Activated CD4-positive, CD25-positive, alpha-beta regulatory T cell treated with anti-CD3 and anti-CD28 coated beads, Interleukin-2, amount 50 U/mL, for 24 hours (primary cell): ENCODE data around the gene FBXO3.
A peak's percentile ranks its signal among the peaks of the same experiment; 100 is the strongest.
"Not testable (repeated sequence)": the region's sequence is repeated elsewhere in the genome, so short reads cannot be mapped to it uniquely, and the experiment has no call there.

Experiments
- ATAC-seq, 2 donors: fragments of 150-1000 bp; cut with Tn5 transposase; one replicate each; pipeline ENCODE4 v1.10.0; 2021; ENCODE audit warnings: mild to moderate bottlenecking in 1 of 2, moderate library complexity in 1 of 2

Gene FBXO3

DNA sequence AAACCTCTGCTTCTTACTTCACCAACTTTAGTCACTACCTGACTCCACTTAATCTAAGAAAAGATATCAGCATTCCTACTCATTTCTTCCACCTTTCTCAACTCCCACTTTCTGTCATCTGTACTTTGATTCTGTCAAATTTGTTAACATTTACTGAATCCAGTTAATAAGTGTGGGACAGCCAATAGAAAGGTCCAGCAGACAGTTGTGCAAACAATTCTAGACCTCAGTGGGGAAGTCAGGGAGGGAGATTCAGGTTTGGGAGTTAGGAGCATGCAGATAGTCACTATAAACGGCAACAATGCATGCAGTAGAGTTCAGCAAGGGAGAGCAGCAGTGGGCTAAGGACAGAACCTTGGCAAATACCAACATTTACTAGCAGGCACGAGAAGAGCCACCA lies 4.1 kb downstream of the FBXO3 start:
- ATAC-seq: no peak

DNA sequence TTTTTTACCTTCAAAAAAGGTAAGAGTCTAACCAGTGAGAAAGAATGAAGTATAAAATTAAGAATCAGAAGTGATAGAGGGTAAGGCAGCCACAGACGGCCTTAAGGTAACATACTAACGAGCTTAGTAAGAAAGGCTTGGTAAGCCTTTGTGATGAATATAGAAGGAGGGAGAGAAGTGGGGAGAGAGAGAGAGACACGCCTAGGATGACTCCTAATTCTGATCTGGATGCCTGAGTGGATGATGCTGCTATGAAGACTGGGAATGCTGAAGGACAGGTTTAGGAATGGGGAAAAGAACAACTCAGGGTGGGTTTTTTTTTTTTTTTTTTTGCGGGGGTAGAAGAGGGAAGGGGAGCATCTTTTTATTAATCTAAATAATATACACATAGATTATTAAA lies 4.8 kb downstream of the FBXO3 start:
- ATAC-seq: no peak

DNA sequence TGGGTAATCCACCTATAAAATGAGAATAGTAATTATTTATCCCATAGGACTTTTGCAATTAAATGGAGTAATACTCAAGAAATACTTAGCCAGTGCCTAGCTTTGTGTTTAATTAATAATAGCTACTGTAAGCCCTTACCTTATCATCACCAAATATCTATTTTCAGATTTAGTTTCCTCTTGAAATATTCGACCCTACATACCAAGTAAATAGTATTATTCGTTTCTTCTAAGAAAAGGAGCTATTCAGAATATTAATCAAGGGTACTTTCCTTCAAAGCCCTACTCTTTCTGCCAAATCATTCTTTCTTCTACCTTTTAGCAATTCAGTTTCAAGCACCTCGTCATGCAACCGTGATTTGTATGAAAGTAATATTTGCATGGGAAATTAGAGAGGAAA lies 6.7 kb downstream of the FBXO3 start:
- ATAC-seq: peak; percentile 55 to 58

DNA sequence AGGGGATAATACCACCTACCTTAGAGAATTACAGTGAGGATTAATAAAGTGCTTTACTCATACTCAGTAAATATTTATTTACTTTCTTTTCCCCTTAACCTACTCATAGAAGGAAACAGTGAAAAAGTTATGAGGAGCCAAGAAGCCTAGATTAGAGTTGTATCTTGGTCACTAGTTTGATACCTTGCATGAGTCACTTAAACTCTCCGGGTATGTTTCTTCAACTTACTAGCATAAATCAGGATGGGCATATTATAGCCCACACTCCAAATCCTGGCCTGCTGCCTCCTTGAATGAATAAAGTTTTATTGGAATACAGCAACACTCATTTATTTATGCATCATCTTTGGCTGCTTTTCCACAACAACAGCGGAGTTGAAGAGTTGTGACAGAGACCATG lies 8.2 kb downstream of the FBXO3 start:
- no peak for ATAC-seq

DNA sequence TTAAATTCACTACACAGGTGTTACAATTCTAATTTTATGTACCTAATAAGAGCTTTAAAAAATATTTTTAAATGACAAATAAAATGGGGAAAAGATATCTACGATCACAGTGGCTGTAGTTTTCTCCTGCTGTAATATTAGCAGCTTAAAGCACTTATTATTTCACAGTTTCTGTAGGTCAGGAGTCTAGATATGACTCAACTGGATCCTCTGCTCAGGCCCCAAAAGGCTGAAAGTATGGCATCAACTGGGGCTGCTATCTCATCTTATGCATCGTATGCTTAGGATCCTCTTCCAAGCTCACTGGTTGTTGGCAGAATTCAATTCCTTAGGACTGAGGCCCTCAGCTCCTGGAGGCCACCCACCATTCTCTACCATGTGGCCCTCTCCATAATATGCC lies 12.8 kb downstream of the FBXO3 start:
- no peak for ATAC-seq

DNA sequence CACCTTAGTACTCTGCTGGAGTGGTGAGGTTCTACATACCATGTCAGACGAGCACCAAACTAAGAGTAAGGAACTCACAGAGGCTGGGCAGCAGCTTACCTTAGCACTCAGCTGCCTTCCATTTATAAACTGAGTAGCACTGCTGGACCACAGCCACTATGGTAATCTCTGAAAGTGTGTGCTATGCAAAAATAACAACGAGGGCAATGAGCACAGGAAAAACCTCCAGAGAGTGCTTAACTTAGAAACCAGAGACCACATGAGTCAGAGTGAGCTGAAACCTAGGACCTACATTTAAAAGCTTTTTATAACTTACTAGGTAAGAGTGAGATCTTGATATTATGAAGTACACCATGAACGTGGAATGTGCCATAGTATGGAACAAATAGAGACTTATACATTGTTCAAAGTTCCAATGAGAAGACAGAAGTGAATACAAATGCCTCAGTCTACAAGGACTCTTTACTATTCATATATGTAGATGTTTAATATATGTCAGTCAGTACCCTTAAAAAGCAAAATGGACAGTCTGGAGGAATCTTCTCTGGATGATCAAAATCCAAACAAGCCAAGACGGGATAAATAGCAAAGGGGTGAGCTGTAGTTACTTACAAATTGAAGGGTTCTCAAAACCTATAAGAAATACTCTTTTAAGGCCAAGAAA lies 20.9 kb downstream of the FBXO3 start:
- ATAC-seq: peak; percentile 68 to 83

DNA sequence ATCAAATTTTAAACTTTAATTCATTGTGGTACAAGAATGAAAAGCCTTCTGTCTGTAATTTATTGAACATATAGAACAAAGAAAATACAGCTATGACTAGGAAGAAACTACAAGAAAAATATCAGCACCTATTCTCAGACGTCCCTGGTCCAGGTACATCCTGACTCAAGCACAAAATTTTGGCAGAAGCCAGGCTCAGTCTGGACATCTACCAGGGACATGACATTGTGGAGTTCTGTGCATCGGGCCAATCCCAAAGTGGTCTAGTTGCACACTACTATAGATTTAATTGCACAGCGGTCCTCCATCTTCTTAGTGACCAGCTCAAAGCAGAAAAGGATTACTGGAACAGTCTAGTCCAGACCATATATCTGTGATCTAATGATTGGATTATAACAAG lies 22.4 kb downstream of the FBXO3 start:
- no peak for ATAC-seq

DNA sequence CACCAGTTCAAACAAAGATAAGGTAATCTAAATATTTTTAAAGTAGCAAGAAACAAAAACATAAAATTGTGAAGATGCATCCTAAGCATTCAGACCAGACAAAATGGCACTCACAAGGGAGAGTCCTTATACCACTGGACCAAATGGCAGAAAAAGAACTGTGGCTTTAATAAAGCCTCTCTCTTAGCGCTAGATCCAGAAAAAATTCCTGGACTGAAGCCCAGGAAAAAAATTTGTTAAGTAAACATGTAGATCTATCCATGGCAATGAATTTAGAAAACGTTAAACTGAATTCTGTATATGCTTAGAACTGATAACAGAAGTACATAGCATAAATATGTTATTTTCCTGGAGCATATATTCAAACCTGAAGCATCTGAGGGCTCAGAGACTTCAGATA lies 26.3 kb downstream of the FBXO3 start:
- ATAC-seq: no peak

DNA sequence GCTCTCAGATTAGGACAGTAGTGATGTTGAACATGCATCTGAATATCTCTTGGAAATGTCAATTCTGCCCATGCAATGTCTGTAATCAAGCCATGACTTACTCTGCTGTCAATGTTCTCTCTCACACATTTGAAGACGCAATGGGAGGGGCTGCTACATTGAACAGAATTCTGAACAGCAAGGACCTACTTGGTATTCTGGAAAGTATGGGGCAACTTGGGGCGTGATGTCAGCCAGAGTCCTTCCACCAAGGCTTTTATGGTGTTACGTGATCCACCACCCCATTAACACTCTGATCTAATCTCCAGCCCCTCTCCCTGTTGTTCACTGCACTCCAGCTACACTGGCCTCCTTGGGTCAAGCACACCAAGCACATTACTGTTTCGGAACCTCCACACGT lies 31.0 kb downstream of the FBXO3 start:
- no peak for ATAC-seq

DNA sequence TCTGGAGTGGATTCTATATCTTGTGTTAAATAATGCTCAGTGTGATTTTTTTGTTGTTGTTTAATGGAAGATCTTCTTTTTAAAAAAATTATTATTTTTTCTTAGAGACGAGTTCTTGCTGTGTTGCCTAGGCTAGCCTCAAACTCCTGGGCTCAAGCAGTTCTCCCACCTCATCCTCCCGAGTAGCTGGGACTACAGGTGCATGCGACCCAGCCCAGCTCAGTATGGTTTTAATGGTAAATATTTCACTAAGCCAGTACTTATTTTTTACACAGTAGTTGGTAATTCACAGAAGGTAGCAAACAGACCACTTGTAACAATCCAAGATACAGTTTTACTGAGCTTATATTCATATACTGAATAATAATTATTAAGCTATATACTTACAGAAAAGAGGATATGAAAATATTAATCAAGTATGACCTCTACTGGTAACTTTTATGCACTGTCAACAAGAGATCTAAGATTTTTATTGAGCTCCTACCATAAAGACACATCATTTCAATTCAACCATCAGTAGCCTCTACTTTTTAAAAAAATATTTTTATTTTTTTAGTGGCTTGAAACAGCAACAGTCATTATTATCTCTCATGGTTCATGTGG lies 32.0 kb downstream of the FBXO3 start:
- ATAC-seq: peak; percentile 32 to 45

DNA sequence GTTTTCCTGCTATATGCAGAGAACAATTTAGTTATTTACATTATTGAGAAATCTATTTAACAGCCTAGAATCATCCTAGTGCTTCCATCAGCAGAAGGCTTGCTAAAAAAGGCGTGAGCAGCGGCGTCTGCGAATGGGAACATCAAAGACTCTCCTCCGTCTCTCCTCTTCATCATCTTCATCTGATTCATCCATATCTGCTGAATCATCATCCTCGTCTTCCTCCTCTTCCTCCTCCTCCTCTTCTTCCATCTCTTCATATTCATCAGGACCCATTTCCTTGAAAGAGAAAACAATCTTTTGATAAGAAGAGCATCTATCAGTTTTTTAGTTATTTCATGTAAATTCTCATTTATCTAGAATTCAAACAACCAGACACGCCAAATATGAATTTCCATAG lies 32.5 kb downstream of the FBXO3 start:
- no peak for ATAC-seq

DNA sequence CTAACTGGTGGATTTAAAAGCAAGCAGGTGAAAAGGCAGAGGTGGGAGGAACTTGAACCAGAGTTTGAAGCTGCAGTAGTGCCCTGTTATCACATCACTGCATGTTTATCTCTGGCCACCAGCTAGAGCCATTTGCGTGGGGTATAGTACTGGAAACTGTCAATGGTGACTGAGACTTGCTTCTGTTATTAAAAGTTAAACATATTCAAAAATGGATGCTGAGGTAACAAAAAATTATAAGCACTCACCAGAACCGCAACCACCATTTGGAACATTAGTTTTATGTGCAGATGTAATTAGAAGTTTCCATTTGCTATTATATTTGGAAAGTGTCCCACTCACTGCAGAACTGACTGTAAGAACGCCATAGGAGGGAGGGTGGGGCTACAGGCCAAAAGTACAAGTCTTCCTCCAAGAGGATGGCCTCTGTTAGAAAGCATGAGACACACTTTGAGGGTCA lies 36.9 kb downstream of the FBXO3 start:
- ATAC-seq: peak in 1 of 2 donors; percentile 27

DNA sequence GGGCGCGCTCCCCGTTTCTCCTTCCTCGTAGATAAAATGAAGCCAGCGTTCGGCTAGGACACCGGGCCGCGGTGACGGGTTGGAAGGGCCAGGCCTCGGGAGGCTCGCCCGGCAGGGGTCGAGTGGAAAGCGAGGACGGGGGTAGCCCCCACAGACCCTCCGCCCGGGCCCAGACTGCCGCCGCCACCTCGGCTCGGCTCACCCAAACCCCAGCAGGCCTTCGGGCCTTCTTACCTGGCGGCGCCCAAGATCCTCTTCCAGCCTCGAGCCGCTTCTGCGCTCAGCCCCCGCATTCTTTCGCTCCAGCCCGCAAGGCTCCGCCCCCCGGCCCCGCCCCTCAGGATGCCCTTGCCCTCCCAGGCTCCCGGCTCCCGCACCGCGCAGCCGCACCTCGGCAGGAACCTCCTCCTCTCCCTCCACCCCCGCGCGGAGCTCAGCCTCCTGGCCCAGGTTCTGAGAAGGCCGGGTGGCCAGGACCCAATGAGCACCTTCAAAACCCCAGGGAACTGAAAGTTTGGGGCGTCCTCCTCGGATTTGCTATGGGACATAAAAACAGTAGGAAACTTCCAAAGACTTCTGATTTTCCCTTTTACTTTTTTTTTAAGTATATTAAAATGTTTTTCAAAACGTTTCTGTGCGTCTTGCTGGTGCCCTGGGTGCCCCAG lies 38.0 kb downstream of the FBXO3 start, which contains the start of gene CD59:
Gene CD59, minus strand, starts transcription at position 276 of the 665 bp plus-strand sequence. CDS start 13,978 bp downstream, outside the sequence.
- ATAC-seq: peak; percentile 57 to 62

DNA sequence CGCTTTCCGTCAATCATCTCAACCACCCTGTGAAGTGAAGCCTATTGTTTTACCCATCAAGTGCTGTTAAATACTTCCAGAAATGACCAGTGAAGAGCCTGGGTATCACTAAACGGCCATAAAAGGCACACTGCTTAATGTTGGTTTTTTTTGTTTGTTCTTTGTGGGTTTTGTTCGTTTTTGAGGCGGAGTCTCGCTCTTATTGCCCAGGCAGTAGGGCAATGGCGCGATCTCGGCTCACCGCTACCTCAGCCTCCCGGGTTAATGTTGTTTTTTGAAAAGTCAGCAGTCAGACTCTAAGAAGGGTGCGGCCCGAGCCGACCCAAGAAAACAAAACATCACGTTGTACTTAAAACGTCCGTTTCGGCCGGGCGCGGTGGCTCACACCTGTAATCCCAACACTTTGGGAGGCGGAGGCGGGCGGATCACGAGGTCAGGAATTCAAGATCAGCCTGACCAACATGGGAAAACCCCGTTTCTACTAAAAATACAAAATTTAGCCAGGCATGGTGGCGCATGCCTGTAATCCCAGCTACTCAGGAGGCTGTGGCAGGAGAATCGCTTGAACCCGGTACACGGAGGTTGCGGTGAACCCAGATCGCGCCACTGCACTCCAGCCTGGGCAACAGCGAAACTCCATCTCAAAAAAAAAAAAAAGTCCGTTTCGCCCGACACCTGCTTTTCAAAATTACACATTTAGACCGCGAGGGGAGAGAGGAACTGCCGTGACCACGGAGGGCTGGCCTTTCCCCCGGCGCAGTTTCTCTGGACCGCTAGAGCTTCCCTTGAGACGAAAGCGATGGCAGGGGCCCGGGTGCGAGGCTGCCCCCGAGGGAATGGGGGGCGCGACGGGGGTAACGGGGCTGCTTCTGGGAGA lies 38.8 kb downstream of the FBXO3 start:
- peak; percentile 30 to 42 for ATAC-seq

DNA sequence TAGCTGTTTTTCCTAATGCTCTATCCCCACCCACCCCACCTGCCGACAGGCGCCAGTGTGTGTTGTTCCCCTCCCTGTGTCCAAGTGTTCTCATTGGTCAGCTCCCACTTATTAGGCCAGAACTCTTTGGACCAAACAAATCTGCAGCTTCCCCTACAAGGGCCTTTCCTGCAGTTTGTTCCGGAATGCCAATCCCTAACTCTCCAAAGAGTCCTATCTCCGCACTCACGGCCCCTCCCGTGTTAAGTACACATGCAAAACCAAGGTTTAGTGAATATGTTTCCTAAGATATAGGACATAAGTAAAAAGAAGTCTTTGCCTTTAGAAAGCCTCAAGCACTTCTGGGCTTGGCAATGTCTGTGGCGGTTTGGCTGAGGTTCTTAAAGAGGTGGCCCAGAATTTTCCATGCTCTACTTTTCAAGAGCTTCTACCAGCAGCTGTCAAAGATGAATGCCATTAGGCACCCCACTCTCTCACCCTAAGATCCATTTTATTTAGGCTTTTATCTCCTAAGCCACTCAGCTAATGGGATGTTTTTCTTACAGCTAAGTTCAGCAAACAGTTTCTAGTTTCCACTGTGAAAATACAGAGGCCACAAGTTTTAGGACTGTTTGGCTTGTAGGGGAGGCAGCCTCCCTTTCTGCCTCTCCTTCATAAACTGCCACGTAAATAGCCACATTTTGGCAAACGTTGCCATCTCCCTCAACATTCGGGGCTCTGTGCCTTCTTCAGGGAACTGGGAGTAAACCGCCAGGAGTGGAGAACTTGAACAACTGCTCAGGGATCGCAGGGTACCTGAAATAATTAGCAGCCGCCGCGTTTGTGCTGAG lies 39.7 kb downstream of the FBXO3 start:
- ATAC-seq: no peak

DNA sequence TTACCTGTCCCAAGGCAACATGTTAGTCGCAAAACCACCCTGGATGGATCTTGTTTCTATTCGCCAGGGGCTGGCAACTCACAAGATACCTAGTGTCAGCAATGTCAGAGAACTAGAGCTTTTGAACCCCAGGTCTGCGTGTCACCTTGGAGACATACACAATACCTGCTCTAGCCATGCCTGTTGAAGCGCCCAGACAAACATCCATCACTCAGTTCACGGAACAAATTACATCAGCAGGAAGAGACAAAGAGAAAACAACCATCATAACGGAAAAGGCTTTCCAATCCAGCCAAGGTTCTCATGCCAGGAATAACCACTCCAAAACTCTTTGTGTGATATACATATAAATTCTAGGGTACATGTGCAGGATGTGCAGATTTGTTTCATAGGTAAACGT lies 40.3 kb downstream of the FBXO3 start:
- ATAC-seq: no peak

DNA sequence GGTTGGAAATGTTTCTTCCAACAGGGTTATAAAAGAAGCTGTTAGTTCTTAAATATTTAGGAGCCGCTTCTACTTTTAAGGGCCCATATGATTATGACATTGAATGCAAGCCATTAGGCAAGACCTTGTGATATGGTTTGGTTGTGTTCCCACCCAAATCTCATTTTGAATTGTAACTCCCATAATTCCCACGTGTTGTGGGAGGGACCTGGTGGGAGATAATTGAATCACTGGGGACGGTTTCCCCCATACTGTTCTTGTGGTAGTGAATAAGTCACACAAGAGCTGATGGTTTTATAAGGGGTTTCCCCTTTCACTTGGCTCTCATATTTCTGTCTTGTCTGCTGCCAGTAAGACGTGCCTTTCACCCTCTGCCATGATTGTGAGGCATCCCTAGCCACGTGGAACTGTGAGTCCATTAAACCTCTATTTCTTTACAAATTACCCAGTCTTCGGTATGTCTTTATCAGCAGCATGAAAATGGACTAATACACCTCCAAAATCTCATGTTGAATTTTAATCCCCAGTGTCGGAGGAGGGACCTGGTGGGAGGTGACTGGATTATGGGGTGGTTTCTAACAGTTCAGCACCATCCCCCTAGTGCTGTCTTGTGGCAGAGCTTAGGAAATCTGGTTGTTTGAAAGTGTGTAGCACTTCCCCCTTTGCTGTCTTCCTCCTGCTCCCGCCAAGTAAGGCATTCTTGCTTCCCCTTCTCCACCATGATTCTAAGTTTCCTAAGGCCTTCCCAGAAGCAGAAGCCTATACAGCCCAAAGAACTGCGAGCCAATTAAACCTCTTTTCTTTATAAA lies 42.4 kb downstream of the FBXO3 start:
- ATAC-seq: peak; percentile 76 to 78

DNA sequence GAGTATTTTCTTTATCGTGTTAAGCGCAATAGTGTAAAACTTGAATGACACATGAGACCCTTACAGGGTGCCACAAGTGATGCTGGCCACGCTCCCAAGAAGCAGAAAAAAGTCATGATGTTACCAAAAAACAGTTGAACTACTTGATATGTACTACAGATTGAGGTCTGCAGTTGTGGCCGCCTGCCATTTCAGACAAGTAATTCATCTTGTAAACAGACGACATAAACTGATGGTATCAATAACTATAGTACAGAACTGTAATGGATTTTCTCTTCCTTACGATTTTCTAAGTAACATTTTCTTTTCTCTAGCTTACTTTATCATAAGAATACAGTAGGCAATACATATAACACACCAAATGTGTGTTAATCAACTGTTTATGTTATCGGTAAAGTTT lies 43.6 kb downstream of the FBXO3 start:
- ATAC-seq: no peak

DNA sequence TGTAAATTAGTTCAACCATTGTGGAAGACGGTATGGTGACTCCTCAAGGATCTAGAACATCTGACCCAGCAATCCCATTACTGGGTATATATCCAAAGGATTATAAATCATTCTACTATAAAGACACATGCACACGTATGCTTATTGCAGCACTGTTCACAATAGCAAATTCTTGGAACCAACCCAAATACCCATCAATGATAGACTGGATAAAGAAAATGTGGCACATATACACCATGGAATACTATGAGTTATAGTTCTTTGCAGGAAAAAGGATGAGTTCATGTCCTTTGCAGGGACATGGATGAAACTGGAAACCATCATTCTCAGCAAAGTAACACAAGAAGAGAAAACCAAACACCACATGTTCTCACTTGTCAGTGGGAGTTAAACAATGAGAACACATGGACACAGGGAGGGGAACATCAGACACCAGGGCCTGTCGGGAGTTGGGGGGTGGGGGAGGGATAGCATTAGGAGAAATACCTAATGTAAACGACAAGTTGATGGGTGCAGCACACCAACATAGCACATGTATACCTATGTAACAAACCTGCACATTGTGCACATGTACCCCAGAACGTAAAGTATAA lies 45.2 kb downstream of the FBXO3 start:
- ATAC-seq: not testable (repeated sequence)

DNA sequence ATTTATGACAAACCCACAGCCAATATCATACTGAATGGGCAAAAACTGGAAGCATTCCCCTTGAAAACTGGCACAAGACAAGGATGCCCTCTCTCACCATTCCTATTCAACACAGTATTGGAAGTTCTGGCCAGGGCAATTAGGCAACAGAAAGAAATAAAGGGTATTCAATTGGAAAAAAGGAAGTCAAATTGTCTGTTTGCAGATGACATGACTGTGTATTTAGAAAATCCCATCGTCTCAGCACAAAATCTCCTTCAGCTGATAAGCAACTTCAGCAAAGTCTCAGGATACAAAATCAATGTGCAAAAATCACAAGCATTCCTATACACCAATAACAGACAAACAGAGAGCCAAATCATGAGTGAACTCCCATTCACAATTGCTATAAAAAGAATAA lies 46.8 kb downstream of the FBXO3 start:
- ATAC-seq: not testable (repeated sequence)

DNA sequence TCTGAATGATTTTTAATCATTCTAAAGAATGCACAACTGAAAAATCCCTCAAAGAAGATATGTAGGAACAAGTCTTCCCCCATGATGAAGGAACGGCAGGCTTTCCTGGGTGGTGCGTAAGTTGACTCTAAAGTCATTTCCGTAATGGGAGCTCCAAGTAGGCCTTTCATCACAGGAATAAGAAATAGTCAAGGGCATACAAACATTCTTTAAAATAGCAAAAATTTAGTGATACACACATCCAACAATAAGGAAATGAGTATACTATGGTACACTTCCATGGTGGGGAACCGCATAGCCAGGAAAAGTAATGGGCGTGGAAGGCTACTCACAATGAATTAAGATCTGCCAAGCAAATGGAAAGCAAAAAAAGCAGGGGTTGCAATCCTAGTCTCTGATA lies 48.8 kb downstream of the FBXO3 start:
- no peak for ATAC-seq
